Measurements from ENCODE around the gene FIGNL1. TPM values are rescaled to one million over a fixed set of nuclear protein-coding genes. Genes with fewer than 3 reads are reported as not detected.

The FIGNL1 gene
- total and polyA plus RNA-seq, 12 donors, result 1.7 to 6.6 (median 4.8) TPM

- no peak for TF ChIP-seq CTCF (IDR thresholded peaks at IDR 0.05)
- ATAC-seq (no peak), DNase-seq (no peak)
- peaks cover 0 to 18% (median 0%) of the 10 kb centered on the region in 9 donors for H3K4me1 ChIP-seq
- H3K4me3 ChIP-seq, result no peak overlapping the region
- peaks cover 0 to 57% (median 0%) of the 10 kb centered on the region in 9 donors for H3K36me3 ChIP-seq
- no peaks in the 10 kb centered on the region for H3K9me3 ChIP-seq
- intact Hi-C loops (cut with DNase I), result no loop called here
- WGBS, 2 donors, result 55 to 58% methylated on average over 21 of the region's 21 CpGs
- H3K27me3 ChIP-seq, result peaks cover 0 to 71% (median 55%) of the 10 kb centered on the region in 7 donors
- no peak overlapping the region for H3K27ac ChIP-seq
These were observed 50.5 kb downstream of the FIGNL1 start for GRCh38 chr7:50399635-50400034.

GRCh38 chr7:50399206-50399605 lies 50.9 kb downstream of the FIGNL1 start:
- peaks cover 0 to 22% (median 0%) of the 10 kb centered on the region in 9 donors for H3K4me1 ChIP-seq
- H3K36me3 ChIP-seq, result peaks cover 0 to 61% (median 0%) of the 10 kb centered on the region in 9 donors
- ATAC-seq (no peak), DNase-seq (no peak)
- no peak overlapping the region for H3K4me3 ChIP-seq
- WGBS, 2 donors, result 72 to 76% methylated on average over 1 of the region's 1 CpG
- no peak overlapping the region for H3K27ac ChIP-seq
- intact Hi-C loops (cut with DNase I), result no loop called here
- peaks cover 0 to 71% (median 51%) of the 10 kb centered on the region in 7 donors for H3K27me3 ChIP-seq
- H3K9me3 ChIP-seq, result no peaks in the 10 kb centered on the region
- no peak for TF ChIP-seq CTCF (IDR thresholded peaks at IDR 0.05)

- peaks cover 0 to 77% (median 49%) of the 10 kb centered on the region in 7 donors for H3K27me3 ChIP-seq
- no peak for ATAC-seq
These were observed 52.2 kb downstream of the FIGNL1 start for GRCh38 chr7:50397971-50398324.

GRCh38 chr7:50397320-50397970 lies 52.7 kb downstream of the FIGNL1 start:
- 72 to 75% methylated on average over 2 of the region's 2 CpGs for WGBS, 2 donors
- DNase-seq, result no peak
- Histone ChIP-seq H3K4me1 (peaks cover 0 to 38% (median 0%) of the 10 kb centered on the region in 9 donors), H3K27ac (no peak overlapping the region), H3K4me3 (no peak overlapping the region), H3K36me3 (peaks cover 0 to 71% (median 0%) of the 10 kb centered on the region in 9 donors), H3K27me3 (peaks cover 0 to 76% (median 45%) of the 10 kb centered on the region in 7 donors), H3K9me3 (no peaks in the 10 kb centered on the region)
- intact Hi-C loops (cut with DNase I), result no loop called here
- ATAC-seq, result no peak
- no peak for TF ChIP-seq CTCF (IDR thresholded peaks at IDR 0.05)

More at GRCh38 chr7:50397971-50398324, 52.2 kb downstream of the FIGNL1 start:
- WGBS, 2 donors, result 83 to 85% methylated on average over 1 of the region's 1 CpG
- Histone ChIP-seq H3K36me3 (peaks cover 0 to 71% (median 0%) of the 10 kb centered on the region in 9 donors), H3K4me1 (peaks cover 0 to 34% (median 0%) of the 10 kb centered on the region in 9 donors), H3K27ac (no peak overlapping the region), H3K9me3 (no peaks in the 10 kb centered on the region), H3K4me3 (no peak overlapping the region)
- intact Hi-C loops (cut with DNase I), result no loop called here
- TF ChIP-seq CTCF (IDR thresholded peaks at IDR 0.05), result no peak
- DNase-seq, result no peak
